Activated CD4-positive, alpha-beta T cell treated with anti-CD3 and anti-CD28 coated beads, Interleukin-2, amount 50 U/mL, for 4 hours (primary cell): ENCODE measurements around the gene KCNF1.

ENCODE experiments used
- DNase-seq, 2 experiments: peaks; one replicate each; pipeline ENCODE4 v3.0.0-alpha.2; 2020

KCNF1 gene

GRCh38 chr2:10905006-10905861 is 6.5 kb upstream of the KCNF1 start:
- no peak for DNase-seq

DNA sequence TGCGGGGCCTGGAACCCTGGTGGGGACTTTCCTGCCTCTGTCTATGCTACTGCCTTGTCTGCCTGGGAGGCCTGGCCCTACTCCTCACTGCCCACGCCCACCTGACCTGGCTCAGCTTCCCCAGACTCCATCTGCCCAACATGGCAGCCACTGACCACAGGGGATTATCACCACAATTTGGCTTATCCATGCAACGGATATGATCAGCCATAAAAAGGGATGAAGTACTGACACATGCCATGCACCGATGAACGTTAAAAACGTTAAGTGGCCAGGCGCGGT is 5.9 kb upstream of the KCNF1 start:
- DNase-seq, result no peak

GRCh38 chr2:10906926-10907625 is 4.7 kb upstream of the KCNF1 start:
- no peak for DNase-seq

DNA sequence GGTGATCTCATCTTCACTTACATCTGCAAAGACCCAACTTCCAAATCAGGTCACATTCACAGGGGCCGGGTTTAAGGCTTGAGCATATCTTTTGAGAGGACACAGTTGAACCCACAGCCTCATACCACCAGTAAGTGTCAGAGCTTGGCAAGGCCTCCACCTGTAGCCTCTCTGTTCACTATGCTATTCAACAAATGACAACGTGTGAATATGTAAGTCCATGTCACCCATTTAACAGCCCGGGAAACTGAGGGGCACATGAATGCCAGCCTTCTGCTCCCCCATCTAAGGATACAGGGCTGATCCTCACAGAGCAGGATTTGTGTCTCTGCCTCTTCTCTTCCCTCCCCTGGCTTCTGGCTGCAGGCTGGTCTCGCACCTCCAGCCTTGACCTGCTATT is 3.5 kb upstream of the KCNF1 start:
- DNase-seq, result no peak

DNA sequence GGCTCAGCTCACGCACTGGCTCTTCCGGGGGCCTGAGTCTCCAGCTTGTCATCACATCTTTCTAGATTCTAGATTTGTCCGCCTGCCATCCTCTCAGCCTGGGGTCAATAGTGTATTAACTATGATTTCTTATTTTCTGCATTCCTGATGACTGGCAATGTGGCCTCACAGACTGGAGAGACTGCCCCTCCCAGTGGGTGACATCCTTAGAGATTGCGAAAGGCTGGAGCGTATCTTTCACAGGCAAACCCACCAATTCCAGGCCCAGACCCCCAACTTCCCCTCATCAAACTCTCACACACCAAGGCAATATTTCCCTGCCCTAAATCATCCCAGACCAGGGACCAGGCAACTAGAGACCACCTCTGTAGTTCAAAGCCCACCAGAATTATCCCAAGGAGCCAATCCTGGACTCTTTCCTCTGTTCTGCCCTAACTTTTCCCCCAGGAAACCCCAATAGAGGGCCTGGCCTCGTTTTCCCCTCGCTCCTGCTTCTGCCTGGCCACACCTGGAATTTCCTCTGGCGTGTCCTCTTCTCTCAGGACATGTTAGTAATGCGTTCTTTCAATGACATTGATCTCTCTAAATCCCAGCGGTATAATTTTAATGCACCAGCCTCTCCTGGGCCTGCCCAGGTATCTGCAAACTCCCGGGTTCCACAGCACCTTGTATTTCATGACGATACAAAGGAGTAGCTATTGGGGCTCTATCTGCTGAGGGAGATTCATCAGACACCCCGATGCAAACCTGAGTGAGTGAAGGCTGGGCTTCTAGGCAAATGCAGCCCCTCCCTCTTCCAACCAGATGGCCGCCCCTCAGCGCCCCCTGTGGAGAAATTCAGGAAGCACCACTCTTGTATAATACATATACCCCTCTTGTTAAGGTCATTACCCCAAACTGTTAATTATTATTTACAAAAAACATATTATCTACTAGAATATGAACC is 2.4 kb upstream of the KCNF1 start:
- no peak for DNase-seq

DNA sequence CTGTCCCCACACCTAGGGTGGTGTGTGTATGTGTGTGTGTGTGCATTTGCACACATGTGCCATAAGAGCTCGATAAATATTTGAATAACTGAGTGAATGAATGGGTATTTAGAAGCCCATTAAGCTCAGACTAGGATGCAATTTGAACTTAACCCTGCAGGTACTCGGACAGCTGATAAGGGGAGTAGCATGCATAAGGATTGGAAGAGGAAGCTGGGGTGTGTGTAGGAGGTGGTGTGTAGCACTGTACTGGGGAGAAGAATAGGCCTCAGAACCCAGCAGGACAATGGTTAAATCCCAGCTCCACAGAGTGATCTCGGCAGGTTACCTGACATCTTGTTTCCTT is 1.8 kb upstream of the KCNF1 start:
- no peak for DNase-seq

GRCh38 chr2:10910625-10911024 is 1.1 kb upstream of the KCNF1 start:
- no peak for DNase-seq

DNA sequence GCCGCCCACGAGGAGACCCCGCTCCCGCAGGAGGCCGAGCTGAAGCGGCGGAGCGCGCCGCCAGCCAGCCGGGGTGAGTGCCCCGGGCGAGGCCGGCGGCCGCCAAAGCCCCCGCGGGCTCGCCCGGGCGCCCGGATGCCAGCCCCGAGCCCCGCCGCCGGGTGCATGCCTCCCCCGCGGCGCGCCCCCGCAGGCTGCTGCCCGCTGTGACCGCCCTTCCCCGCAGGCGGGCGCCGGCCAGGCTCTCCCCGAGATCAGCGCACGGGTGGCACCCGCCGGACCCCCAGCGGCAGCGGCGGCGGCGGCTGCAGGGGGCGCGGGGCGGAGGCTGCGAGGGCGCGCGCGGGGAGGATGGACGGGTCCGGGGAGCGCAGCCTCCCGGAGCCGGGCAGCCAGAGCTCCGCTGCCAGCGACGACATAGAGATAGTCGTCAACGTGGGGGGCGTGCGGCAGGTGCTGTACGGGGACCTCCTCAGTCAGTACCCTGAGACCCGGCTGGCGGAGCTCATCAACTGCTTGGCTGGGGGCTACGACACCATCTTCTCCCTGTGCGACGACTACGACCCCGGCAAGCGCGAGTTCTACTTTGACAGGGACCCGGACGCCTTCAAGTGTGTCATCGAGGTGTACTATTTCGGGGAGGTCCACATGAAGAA is 470 bp downstream of the KCNF1 start:
- DNase-seq, result no peak

- no peak for DNase-seq
These were observed 1.2 kb downstream of the KCNF1 start for GRCh38 chr2:10912796-10913455.

GRCh38 chr2:10913501-10914271 is 2.0 kb downstream of the KCNF1 start:
- DNase-seq, result no peak

DNA sequence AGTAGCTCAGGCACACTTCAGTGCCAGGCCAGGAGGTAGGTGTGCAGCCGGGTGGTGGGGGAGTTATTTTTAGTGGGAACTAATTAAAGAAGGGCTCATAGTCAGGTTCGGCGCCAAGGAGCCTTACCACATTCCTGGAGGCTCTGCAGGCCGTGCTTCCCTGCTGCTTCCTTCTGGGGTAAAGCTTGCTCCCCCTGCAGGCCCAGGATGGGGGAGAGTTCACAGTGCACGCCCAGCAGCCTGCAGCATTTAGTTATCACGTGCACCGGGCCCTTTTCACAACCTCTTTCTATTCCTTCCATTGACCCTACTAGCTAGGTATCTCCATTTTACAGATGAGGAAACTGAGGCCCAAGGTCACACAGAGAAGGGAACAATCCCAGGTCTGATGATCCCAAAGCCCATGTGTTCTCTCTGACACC is 2.5 kb downstream of the KCNF1 start:
- no peak for DNase-seq

DNA sequence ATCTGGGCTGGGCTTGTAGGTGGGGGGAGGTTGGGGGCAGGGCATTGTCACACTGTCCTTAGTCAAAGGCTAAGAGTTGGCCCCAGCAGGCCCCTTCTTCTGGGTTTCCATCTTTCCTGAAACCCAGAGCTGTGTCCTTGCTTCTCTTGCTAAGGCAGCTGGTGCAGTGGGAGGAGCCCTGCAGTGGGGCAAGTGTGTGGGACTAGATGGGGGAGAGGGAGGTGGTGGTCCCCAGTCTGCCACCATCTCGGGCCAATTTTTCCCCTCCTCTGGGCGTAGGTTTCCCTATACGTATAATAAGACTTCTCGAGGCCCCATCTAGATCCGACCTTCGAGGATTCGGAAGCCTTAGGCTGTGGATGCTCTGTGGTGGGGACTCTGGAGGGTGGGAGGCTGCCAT is 3.5 kb downstream of the KCNF1 start:
- no peak for DNase-seq

GRCh38 chr2:10915731-10916276 is 4.1 kb downstream of the KCNF1 start:
- no peak for DNase-seq

GRCh38 chr2:10916953-10917352 is 5.2 kb downstream of the KCNF1 start:
- DNase-seq, result no peak

DNA sequence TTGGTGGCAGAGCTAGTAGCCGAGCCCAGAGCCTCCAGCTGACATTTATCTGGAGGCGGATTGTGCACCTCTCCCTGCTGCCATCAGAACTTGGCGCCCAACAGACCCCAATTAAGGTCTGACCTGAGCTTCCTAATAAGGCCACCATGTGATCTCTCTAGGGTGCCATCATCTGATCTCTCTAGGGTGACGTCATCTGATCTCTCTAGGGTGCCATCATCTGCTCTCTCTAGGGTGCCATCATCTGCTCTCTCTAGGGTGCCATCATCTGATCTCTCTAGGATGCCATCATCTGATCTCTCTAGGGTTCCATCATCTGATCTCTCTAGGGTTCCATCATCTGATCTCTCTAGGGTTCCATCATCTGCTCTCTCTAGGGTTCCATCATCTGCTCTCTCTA is 6.2 kb downstream of the KCNF1 start:
- DNase-seq, result no peak

DNA sequence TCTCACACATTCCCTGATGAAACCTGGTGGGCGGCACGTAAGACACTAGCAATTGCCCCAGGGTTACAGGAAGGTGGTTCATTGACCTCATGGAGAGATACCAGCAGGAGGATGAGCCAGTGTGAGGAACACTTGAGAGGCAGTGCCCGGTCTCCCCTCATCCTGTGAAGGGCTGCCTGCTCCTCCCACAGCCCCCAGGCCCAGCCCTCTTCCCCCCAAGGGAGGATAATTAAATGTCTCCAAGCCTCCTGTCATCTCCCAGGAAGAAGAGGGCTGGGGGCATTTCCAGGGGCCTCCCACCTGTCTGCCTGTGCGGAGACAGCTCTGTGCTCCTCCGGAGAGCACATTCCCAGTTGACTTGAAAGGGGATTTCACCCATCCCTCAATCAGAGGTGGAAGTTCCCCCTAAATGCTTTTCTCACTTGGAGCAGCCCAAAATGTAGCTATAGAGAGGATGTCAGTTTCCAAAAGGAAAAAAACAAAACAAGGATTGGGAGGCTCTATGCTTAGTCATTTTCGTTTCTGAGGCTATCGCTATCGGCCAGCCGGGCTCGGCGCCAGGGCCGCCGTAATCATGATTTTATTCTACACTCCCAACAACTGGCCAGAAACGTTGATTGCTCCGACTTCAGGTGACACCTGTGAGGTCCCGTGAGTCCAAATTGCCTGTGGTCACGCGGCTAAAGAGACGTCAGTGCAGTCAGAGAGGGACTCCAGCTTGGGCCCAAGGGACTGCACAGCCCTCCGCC is 7.1 kb downstream of the KCNF1 start:
- no peak for DNase-seq

DNA sequence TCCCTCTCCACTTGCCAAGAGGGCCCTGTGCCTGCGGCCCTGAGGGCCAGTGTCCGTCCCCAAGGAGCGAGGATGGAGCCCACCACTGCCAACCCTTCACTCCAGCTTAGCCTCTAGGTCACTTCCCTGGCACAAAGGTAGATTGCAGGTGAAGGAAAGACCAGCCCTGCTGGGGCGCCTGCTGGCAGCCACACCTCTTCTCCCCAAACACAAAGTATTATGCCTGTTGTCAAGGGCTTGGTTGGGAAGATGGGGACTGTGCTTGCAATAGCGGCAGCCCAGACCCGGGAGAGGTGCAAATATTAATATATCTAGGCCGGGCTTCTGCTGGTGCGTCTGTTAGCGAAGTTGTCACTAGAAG is 7.7 kb downstream of the KCNF1 start:
- no peak for DNase-seq

- no peak for DNase-seq
These were observed 8.3 kb downstream of the KCNF1 start for GRCh38 chr2:10919771-10920621.

- DNase-seq, result no peak
These were observed 9.1 kb downstream of the KCNF1 start for GRCh38 chr2:10920764-10921388.
